GM12801 (cell line): Measurements from ENCODE around the gene KL.

Experiments used
- TF ChIP-seq, protein P1 (sequence below): IDR thresholded peaks from one replicate; pipeline ENCODE4 v1.5.1; 2011; ENCODE audit warnings: control low read depth; ENCODE audit not compliant: insufficient read length; ENCODE audit errors: extremely low read depth

KL gene

DNA sequence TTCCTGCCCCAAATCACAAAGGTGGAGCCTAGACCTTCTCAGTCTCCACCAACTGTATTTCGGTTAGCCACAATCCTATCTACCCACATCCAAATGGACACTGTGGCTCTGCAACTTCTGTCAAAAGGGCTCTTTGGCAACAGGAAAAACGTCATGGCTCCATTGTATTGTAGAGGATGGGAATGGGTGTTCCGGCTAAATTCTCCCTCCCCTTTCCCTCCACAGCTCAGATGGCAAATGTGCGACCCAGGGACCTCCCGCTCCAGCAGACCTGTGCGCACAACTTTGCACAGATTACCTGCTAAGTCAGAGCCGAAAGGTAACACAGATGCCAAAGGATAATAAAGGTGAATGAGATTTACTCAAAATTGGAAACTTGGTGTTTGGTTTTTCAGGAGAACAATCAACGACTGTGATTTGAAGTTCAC is 968 bp upstream of the KL start:
- TF ChIP-seq, protein P1, sequence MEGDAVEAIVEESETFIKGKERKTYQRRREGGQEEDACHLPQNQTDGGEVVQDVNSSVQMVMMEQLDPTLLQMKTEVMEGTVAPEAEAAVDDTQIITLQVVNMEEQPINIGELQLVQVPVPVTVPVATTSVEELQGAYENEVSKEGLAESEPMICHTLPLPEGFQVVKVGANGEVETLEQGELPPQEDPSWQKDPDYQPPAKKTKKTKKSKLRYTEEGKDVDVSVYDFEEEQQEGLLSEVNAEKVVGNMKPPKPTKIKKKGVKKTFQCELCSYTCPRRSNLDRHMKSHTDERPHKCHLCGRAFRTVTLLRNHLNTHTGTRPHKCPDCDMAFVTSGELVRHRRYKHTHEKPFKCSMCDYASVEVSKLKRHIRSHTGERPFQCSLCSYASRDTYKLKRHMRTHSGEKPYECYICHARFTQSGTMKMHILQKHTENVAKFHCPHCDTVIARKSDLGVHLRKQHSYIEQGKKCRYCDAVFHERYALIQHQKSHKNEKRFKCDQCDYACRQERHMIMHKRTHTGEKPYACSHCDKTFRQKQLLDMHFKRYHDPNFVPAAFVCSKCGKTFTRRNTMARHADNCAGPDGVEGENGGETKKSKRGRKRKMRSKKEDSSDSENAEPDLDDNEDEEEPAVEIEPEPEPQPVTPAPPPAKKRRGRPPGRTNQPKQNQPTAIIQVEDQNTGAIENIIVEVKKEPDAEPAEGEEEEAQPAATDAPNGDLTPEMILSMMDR, result no peak

DNA sequence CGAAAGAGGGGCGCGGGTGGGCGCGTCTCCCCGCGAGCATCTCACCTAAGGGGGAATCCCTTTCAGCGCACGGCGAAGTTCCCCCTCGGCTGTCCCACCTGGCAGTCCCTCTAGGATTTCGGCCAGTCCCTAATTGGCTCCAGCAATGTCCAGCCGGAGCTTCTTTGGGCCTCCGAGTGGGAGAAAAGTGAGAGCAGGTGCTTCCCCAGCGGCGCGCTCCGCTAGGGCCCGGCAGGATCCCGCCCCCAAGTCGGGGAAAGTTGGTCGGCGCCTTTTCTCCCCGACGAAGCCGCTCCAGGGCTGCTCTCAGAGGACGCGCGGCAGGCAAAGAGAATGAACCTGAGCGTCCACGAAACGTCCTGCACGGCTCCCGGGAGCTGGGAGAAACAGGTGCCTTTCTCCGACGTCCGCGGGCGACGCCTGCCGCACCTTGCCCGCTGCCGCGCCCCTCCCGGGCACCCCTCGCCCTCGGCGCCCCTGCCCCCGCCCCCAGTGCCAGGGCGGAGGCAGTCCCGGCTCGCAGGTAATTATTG is 366 bp upstream of the KL start:
- TF ChIP-seq, protein P1, result no peak

DNA sequence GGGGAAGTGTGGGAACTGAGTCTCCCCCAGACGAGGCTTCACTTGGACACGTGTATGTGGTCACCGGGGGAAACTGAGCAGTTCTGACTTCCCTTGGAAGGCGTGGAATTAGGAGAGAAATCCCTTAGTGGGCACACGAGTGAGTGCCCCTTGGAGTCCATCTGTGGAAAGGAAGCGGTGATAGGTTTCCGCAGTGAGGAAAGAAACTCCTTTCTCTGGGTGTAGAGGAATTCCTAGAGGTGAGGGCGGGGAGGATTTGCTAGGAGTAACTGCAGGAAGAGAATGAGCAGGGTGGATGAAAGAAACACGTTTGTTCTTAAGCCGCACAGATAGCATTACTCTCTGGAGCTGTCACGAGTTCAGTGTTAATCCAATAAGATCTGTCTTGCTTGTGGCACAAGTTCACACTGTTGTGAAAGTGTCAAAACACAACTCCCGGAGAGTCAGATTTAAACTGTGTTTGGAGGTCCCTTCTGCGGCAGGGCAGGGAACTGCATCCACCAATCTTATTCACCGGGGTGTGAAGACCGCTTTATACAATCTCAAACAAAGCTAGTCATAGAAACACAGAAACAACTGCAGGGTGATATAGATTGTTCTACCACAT is 1.2 kb downstream of the KL start:
- TF ChIP-seq, protein P1, result no peak

DNA sequence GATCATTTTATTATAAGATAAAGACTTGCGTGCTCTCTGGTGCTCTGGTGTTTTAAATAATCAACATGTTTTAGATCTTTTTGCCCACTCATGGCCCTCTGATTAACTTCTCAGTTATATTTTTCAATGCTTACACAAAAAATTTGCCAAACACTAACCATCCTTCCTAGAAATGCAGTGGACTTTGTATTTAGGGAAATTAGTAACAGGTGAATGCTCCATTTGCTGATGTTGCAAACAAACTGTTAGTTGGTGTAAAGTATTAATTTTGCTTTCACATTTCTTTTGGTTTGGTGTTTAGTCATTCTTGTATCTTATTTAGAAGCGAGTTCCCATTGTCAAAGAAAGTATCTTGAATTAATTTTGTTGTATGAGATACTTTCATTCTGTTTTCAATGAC is 2.7 kb downstream of the KL start:
- TF ChIP-seq, protein P1, result no peak

DNA sequence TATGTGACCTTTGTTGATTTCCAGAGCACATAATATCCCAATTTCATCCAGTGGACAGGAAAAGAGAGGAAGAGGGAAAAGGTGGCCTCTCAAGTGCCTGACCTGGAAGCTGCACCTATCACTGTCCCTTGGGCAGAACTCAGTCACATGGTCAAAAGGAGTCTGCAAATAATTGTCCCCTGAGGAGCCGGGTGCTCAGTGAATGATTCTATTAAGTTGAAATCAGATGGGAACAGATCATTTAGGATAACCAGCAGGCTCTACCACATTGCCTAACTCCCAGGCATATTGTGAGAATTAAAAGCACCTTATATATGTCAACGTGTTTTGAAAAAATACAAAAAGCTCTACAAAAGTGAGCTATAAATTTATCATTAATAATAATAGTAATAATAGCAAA is 6.8 kb downstream of the KL start:
- TF ChIP-seq, protein P1, result no peak

DNA sequence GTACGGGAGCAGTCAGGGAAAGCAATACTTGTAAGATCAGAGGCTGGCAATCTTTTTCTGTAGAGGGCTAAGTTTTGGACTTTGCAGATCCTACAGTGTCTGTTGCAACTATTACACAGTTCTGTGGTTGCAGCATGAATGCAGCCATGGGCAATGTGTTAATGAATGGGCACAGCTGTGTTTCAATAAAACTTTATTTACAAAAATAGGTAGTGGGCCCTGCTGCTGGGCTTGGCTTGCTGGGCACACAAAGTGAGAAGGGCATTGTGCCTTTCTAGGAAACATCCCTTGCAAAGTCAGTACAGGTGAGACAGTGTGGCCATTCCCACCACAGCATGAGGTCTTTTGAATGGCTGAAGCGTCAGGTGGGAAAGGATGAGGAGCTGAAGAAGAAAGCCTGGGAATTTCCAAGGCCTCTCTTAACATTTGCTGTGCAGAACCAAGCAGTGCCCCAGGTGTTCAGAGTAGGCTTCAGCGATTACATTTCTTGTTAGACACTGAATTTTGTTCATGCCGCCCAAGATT is 9.1 kb downstream of the KL start:
- TF ChIP-seq, protein P1, result no peak

DNA sequence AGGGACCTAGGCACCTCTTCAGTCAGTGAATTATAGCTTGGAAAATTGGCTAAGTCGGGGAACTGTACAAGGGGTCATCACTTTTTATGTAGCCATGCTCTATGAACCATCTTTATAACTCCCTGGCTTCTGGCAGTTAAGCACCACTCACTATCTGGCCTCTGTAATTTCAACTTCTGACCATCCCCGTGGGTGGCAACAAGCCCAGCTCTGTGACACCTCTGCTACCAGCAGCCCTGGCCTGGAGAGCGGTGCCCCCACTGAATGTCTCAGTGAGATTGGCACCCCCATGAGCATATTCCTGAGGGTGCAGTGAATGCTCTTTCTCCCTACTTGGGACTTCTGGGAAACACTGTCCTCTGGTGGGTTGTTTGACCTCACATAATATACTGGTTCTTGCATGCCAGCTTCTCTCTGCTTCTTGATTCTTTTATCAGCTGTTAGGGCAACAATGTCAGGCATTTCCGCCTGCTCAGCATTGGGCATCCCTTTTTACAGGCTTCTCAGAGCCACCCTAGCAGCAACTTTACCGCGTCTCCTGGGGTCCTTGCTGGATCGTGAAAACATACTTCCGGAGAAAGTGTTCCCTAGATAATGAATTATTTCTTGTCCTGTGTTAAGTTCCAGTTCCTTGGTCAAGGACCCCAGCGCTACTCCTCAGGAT is 10.4 kb downstream of the KL start:
- TF ChIP-seq, protein P1, result no peak
